HG03432 (cell line): ENCODE results near the gene CIAPIN1.

Experiments
- ATAC-seq: cut with Tn5 transposase; IDR thresholded peaks from one replicate; pipeline ENCODE4 v1.9.1; 2021; ENCODE audit warnings: mild to moderate bottlenecking, moderate library complexity; ENCODE audit not compliant: unreplicated experiment

The CIAPIN1 gene

DNA sequence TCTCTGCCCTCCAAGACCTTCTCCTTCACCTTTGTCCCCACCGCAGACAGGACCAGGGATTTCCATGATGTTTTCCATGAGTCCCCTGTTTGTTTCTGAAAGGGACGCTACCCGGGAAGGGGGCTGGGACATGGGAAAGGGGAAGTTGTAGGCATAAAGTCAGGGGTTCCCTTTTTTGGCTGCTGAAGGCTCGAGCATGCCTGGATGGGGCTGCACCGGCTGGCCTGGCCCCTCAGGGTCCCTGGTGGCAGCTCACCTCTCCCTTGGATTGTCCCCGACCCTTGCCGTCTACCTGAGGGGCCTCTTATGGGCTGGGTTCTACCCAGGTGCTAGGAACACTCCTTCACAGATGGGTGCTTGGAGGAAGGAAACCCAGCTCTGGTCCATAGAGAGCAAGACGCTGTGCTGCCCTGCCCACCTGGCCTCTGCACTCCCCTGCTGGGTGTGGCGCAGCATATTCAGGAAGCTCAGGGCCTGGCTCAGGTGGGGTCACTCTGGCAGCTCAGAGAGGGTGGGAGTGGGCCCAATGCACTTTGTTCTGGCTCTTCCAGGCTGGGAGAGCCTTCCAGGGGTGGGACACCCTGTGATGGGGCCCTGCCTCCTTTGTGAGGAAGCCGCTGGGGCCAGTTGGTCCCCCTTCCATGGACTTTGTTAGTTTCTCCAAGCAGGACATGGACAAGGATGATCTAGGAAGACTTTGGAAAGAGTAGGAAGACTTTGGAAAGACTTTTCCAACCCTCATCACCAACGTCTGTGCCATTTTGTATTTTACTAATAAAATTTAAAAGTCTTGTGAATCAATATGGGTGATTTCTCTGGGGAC is 62.7 kb downstream of the CIAPIN1 start:
- no peak for ATAC-seq

DNA sequence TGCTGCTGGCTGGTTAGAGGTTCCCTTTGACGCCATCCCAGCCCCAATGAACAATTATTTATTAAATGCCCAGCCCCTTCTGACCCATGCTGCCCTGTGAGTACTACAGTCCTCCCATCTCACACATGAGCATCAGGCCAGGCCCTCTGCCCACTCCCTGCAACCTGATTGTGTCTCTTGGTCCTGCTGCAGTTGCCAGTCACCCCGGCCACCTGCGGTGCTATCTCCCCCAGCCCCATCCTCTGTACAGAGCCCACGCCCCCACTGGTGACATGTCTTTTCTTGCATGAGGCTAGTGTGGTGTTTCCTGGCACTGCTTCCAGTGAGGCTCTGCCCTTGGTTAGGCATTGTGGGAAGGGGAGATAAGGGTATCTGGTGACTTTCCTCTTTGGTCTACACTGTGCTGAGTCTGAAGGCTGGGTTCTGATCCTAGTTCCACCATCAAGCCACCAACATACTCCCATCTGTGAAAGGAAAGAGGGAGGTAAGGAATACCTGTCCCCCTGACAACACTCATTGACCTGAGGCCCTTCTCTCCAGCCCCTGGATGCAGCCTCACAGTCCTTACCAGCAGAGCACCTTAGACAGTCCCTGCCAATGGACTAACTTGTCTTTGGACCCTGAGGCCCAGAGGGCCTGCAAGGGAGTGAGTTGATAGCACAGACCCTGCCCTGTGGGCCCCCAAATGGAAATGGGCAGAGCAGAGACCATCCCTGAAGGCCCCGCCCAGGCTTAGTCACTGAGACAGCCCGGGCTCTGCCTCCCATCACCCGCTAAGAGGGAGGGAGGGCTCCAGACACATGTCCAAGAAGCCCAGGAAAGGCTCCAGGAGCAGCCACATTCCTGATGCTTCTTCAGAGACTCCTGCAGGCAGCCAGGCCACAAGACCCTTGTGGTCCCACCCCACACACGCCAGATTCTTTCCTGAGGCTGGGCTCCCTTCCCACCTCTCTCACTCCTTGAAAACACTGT is 63.6 kb downstream of the CIAPIN1 start:
- ATAC-seq: no peak

DNA sequence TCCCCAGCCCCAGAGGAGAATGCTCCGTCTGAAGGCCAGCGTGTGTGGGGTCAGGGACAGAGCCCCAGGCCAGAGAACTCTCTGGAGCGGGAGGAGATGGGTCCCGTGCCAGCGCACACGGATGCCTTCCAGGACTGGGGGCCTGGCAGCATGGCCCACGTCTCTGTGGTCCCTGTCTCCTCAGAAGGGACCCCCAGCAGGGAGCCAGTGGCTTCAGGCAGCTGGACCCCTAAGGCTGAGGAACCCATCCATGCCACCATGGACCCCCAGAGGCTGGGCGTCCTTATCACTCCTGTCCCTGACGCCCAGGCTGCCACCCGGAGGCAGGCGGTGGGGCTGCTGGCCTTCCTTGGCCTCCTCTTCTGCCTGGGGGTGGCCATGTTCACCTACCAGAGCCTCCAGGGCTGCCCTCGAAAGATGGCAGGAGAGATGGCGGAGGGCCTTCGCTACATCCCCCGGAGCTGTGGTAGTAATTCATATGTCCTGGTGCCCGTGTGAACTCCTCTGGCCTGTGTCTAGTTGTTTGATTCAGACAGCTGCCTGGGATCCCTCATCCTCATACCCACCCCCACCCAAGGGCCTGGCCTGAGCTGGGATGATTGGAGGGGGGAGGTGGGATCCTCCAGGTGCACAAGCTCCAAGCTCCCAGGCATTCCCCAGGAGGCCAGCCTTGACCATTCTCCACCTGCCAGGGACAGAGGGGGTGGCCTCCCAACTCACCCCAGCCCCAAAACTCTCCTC is 64.5 kb downstream of the CIAPIN1 start:
- no peak for ATAC-seq

DNA sequence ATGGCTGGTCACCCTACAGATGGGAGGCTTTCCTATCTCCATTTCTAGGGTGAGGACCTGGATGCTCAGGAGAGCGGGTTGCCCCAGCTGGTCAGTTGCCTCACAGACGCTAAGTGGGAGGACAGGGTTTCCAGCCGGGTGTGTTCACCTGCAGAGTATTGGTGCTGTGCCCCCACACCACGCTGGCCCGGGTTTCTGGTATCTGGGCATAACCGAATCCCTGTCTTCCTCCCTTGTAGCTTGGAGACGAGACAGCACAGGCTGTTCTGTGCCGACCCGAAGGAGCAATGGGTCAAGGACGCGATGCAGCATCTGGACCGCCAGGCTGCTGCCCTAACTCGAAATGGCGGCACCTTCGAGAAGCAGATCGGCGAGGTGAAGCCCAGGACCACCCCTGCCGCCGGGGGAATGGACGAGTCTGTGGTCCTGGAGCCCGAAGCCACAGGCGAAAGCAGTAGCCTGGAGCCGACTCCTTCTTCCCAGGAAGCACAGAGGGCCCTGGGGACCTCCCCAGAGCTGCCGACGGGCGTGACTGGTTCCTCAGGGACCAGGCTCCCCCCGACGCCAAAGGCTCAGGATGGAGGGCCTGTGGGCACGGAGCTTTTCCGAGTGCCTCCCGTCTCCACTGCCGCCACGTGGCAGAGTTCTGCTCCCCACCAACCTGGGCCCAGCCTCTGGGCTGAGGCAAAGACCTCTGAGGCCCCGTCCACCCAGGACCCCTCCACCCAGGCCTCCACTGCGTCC is 65.2 kb downstream of the CIAPIN1 start:
- no peak for ATAC-seq

DNA sequence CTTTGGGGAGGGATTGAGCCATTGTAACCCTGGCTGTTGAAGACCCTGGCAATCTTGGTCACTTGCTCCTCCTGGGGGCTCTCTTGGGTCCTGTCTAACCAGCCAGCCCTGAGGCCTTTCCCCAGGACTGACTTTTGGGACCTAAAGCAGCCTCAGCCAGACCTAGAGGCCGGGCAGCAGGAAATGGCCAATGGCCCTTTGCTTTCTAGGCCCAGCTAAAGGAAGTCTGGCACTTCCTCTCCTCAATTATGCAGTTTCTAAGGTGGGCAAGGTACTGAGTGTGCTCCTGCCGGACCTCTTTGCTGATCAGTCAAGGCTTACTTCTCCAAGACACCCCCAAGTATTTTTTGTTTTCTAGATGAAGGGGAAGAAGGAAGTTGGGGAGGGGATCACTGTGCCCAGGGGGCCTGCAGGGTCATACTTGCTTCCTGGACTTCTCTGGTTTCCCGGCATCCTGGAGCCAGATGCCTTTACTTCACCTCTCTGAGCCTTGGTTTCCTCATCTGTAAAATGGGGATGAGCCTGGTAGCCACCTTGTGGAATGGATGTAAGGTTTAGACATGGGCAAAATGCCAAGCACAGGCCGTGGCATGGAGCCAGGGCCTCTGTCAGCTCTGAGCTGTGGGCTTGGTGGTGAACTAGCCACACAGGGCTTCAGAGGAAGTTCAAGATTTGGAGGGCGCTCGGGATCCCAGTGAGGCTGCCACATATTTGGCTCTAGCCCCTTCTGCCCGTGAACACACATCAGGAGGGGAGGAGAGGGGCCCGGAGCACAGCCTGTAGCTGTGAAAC is 66.3 kb downstream of the CIAPIN1 start:
- ATAC-seq: no peak

DNA sequence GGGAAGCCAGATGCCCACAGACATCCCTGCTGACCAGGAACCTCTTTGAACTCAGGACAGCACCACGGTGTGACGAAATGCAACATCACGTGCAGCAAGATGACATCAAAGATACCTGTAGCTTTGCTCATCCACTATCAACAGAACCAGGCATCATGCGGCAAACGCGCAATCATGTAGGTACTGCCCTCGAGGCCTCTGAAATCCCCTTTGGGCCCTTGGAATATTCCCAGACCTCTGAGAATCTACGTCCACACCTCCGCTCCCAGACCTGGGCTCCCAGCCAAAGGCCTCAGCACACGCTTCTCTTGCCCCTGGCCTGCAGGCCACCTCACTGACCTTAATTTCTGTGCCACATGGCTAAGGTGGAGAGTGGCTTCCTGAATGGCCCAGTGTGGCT is 67.6 kb downstream of the CIAPIN1 start:
- ATAC-seq: no peak
